Measurements from ENCODE around the gene RERE.

RERE gene

GRCh38 chr1:8317647-8318381 is 499.6 kb downstream of the RERE start, which contains the start of gene SLC45A1:
Gene SLC45A1, plus strand, starts transcription at chr1:8318114. Its CDS starts 6,216 bp downstream, at chr1:8324330.
- peak; percentile 51 to 55 (median 52) for DNase-seq (ENCODE audit: low read depth in 2 of 3, low spot score in 2 of 3)

GRCh38 chr1:8315573-8316475 is 501.6 kb downstream of the RERE start:
- no peak for DNase-seq (ENCODE audit: low read depth in 2 of 3, low spot score in 2 of 3)

GRCh38 chr1:8314346-8315280 is 502.8 kb downstream of the RERE start:
- DNase-seq (ENCODE audit: low read depth in 2 of 3, low spot score in 2 of 3) = peak in 2 of 3 experiments; percentile 10 to 14

GRCh38 chr1:8313231-8313630 is 504.2 kb downstream of the RERE start:
- DNase-seq (ENCODE audit: low read depth in 2 of 3, low spot score in 2 of 3) = no peak

DNA sequence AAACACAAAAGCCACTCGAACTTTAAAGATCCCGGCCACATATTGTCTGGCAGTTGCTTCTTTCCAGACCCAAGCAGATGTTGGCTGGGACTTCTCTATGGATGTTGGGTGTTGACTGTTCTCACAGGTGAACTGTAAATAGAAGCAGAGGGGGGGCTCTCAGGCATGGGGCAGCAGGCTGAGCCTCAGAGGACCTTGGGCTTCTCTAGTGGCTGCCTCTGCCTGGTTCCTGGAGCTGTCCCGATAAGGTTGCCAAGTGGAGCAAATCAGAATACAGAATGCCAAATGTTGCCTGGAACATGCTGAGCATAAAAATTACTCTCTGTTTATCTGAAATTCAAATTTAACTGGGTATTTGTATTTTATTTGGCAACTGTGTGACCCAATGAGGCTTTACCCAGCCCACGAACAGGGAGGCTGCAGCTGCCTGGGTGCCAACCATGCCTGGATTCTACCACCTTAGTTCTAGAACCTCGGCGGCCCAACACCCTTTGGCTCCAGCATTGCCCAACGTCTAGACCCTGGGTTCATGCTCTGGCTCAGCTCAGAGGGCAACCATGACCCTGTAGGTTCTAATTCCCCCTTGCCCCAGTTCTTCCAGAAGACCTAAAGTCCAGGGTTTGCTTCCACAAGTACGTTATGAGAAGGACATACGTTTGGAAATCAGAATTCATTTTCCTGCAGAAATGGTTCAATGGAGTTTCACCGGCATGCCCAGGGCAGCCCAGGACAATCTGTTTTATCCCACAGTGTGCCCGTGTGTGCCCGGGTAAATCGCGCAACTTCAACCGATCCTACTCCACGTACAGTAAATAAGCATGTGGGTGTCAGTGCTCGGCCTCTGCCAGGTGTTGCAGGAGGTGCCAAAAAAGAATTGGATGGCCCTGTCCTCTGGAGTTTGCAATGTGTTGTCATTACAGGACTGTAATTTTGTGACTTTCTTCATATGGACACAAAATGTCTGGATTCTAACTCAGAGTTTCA is 504.9 kb downstream of the RERE start:
- no peak for DNase-seq (ENCODE audit: low read depth in 2 of 3, low spot score in 2 of 3)

DNA sequence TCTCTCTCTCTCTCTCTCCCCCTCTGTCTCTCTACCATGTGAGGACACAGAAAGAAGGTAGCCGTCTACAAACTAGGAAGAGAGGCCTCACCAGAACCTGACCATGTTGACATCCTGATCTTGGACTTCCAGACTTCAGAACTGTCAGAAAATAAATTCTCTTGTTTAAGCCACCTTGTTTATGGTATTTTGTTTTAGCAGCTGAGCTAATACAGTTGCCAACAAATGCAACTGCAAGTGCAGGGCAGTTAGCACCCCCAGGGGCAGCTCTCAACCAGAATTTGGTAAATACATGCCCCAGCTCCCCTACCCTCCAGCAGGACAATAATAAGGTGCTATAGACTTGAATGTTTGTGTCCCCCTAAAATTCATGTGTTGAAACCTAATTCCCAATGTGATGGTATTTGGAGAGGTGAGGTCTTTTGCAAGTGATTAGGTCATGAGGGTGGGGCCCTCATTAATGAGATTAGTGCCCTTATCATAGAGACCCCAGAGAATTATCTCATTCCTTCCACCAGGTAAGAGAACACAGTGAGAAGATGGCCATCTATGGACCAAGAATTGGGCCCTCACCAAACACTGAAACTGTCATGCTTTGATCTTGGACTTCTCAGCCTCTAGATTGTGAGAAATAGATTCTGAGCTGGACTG is 506.2 kb downstream of the RERE start:
- DNase-seq (ENCODE audit: low read depth in 2 of 3, low spot score in 2 of 3) = no peak

DNA sequence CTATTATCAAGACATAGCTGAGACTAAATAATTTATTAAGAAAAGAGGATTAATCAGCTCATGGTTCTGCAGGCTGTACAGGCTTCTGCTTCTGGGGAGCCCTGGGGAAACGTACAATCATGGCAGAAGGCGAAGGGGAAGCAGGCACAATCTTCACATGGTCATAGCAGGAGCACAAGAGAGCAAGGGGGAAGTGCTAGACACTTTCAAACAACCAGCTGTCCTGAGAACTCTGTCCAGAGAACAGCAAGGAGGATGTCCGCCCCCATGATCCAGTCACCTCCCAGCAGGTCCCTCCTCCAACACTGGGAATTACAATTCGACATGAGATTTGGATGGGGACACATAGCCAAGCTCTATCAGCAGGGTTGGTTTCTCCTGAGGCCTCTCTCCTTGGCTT is 509.8 kb downstream of the RERE start:
- DNase-seq (ENCODE audit: low read depth in 2 of 3, low spot score in 2 of 3) = no peak

GRCh38 chr1:8303876-8304275 is 513.6 kb downstream of the RERE start:
- DNase-seq (ENCODE audit: low read depth in 2 of 3, low spot score in 2 of 3) = no peak

DNA sequence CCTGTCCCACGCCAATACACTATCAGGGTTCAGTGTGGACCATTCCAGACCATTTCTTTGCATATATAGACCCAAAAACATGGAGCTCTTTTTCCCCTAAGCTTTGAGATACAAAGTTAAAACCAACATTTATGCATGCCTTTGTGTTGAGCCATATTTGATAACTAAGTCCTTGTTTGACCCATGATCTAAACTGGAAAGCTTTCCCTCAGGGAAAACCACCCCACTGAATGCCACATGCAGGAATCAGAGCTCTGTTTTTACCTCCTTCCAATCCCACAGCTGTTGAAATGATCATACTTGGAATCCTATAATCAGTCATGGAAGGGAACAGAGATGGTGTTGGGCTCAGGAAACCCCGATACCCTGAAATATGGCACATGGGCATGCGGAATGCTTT is 514.3 kb downstream of the RERE start:
- DNase-seq (ENCODE audit: low read depth in 2 of 3, low spot score in 2 of 3) = no peak

Data from activated CD8-positive, alpha-beta memory T cell treated with anti-CD3 and anti-CD28 coated beads for 48 hours (primary cell).